ENCODE data around the gene OGFOD2.

- TF ChIP-seq, protein P1, sequence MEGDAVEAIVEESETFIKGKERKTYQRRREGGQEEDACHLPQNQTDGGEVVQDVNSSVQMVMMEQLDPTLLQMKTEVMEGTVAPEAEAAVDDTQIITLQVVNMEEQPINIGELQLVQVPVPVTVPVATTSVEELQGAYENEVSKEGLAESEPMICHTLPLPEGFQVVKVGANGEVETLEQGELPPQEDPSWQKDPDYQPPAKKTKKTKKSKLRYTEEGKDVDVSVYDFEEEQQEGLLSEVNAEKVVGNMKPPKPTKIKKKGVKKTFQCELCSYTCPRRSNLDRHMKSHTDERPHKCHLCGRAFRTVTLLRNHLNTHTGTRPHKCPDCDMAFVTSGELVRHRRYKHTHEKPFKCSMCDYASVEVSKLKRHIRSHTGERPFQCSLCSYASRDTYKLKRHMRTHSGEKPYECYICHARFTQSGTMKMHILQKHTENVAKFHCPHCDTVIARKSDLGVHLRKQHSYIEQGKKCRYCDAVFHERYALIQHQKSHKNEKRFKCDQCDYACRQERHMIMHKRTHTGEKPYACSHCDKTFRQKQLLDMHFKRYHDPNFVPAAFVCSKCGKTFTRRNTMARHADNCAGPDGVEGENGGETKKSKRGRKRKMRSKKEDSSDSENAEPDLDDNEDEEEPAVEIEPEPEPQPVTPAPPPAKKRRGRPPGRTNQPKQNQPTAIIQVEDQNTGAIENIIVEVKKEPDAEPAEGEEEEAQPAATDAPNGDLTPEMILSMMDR (conservative IDR thresholded peaks at IDR 0.05 in 1 of 2, IDR thresholded peaks at IDR 0.05 in 1 of 2; ENCODE audit: extremely low read depth in 1 of 2, insufficient read depth in 1 of 2, low read depth in 1 of 2, low read length in 2 of 2), result no peak
- no peak for TF ChIP-seq EZH2 (IDR thresholded peaks at IDR 0.05; ENCODE audit: borderline replicate concordance, low read length)
Observed at GRCh38 chr12:122982477-122982815, 7.4 kb downstream of the OGFOD2 start.
